Measurements from ENCODE around the gene TMCC2.
"Not testable (repeated sequence)": the region's sequence is repeated elsewhere in the genome, so short reads cannot be mapped to it uniquely, and the experiment has no call there.

Gene TMCC2

GRCh38 chr1:205261946-205262691 is 34.4 kb downstream of the TMCC2 start:
- DNase-seq, result no peak

GRCh38 chr1:205262731-205263171 is 35.0 kb downstream of the TMCC2 start:
- no peak for DNase-seq

DNA sequence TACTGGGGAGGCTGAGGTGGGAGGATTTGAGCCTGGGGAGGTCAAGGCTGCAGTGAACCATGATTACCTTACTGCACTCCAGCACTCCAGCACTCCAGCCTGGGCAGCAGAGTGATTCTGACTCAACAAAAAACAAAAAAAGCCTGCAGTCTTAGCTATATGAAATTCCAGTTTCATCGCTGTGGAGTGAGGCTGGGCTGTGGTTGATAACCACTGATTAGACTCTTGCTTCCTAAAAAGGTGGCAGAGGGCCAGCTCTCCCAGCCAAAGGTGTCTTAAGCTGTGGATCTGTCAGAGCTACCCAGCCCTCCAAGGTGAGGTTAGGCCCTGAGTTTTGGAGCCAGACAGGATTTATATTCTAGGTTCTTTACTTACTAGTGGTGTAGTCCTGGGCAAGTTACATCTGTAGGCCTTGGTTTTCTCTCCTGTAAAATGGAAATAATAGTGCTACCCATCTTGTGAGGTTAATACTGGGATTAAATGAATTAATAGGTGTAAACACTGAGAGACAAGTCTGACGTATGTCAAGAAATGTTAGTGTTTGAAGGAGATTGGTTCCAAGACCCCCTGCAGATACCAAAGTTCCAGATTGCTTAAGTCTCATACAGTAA is 35.9 kb downstream of the TMCC2 start:
- DNase-seq, result no peak

- DNase-seq, result no peak
Measured at GRCh38 chr1:205266611-205267305, 39.0 kb downstream of the TMCC2 start.

DNA sequence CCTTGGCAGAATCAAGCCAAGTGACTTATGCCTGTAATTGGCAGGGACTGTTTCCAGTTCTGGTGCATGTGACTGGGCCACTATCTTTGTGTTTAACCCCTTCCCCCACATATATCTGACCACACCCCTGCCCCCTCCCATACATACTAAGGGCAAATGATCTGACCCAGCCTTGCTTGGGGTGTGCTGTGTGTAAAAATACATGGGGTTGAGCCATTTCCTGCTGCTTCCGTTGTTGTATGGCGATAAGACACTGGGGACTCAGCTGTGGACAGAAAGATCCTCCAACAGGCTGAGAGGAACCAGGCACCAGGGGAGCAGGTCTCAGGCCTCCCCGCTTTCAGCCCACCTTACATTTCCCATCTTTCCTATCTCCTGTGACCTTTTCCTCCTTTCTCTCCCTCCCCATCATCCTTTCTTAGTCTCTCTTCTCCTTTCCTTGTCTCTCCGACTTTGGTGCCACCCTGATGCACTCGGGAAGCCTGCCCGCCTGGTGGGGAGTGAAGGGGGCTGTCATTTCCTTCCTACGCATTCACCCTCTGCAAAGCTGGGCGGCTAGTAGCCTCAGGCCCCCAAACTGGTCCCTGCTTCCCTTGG is 39.7 kb downstream of the TMCC2 start:
- no peak for DNase-seq

DNA sequence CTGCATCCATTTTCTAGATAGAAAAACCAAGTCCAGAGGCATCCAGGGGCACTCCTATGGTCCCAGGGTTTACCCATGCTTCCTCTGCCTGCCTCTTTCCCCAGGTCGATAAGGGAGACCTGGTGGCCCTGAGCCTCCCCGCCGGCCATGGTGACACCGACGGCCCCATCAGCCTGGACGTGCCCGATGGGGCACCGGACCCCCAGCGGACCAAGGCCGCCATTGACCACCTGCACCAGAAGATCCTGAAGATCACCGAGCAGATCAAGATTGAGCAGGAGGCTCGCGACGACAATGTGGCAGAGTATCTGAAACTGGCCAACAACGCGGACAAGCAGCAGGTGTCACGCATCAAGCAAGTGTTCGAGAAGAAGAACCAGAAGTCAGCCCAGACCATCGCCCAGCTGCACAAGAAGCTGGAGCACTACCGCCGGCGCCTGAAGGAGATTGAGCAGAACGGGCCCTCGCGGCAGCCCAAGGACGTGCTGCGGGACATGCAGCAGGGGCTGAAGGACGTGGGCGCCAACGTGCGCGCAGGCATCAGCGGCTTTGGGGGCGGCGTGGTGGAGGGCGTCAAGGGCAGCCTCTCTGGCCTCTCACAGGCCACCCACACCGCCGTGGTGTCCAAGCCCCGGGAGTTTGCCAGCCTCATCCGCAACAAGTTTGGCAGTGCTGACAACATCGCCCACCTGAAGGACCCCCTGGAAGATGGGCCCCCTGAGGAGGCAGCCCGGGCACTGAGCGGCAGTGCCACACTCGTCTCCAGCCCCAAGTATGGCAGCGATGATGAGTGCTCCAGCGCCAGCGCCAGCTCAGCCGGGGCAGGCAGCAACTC is 41.3 kb downstream of the TMCC2 start:
- no peak for DNase-seq

DNA sequence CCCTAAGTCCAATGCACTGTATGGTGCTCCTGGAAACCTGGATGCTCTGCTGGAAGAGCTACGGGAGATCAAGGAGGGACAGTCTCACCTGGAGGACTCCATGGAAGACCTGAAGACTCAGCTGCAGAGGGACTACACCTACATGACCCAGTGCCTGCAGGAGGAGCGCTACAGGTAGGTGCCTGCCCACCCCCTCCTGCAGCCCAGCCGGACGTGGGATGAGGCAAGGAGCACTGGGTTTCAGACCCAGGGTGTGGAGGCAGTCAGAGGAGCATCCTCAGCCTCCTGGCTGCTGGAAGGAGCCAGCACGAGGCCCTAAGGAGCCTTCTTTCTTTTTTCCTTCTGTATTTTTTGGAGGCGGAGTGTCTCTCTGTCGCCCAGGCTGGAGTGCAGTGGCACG is 42.0 kb downstream of the TMCC2 start:
- no peak for DNase-seq

DNA sequence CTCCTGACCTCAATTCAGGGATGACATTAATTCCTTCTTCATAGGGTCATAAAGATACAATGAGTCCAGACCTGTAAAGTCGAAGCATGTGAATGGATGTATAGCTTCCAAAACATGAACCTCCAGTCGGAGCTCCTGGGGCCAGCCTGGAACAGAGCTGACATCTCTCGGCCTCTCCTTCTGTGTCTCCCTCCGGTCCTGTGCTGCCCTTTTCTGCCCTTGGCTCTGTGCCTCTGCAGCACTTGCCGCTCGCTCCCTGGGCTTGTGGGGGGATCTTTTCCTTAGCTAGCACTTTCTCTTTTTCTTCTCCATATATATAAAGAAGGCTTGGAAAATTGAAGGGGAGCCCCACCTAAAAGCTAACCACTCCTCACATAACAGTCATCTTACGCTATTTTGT is 42.5 kb downstream of the TMCC2 start:
- DNase-seq, result no peak

DNA sequence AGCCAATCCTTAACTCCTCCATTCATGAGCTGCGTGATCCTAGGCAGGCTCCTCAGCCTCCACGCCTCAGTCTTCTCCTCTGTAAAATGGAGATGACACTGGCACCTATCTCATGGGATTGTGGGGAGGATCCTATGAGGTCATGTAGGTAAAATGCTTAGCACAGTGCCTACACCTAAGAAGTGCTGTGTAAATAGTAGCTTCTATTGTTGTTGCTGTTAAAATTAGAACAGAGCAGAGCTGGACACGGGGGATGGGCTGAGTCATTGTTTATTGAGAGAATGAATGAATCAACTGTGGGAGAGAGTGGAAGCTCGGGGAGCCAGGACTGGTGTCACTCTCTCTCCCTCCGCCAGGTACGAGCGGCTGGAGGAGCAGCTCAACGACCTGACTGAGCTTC is 43.0 kb downstream of the TMCC2 start:
- DNase-seq, result no peak

- DNase-seq, result no peak
Measured at GRCh38 chr1:205271277-205271676, 43.5 kb downstream of the TMCC2 start.

GRCh38 chr1:205271745-205272144 is 44.0 kb downstream of the TMCC2 start:
- DNase-seq, result no peak

DNA sequence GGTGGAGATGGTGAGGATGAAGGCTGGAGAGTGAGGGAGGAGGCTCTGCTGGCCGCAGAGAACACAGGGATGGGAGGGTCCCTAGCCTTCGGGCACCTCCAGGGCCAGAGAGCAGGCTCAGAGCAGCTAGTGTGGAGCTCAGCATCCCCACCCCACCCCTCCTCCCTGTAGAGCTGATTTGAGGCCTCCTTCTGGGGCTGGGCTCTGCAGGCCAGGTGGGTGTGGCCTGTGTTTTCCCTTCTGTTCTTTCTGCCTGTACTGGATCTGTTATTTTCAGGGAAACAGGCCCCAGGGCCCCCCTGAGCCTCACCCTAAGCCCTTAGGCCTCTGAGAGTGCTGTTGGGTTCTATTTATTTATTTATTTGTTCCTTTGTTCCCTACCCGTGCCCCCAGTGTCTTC is 44.8 kb downstream of the TMCC2 start:
- DNase-seq, result no peak

- DNase-seq, result peak; percentile 83 to 88
Measured at GRCh38 chr1:205273551-205273982, 45.8 kb downstream of the TMCC2 start.

DNA sequence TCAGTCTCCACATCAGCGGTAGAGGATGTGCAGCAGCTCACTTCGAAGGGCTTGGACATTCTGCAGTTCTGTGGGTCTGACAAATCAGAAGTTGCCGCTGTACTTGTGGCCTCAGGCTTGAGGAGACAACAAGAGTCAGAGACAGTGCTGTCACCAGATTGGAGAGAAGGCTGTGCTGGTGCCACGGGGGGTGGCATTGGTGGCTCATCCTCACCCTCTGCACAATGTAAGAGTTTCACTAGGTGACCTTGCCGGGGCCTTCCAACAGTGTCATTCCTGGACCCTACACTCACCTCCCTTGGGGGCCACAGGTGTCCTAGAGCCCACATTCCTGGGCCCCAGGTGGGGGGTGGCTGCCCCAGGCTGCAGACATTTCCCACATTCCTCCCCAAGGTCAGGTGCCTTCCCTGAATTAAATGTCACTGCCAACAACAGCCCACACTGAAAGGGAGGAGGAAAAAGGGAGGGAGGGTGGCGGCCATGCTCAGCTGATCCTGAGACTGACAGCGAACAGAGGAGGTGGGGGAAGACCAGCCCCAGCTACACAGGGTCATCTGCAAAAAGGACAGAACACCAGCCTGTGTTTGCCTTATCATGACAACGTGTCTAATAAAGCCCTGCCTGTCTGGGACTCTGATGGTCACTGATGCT is 46.4 kb downstream of the TMCC2 start:
- DNase-seq, result no peak

DNA sequence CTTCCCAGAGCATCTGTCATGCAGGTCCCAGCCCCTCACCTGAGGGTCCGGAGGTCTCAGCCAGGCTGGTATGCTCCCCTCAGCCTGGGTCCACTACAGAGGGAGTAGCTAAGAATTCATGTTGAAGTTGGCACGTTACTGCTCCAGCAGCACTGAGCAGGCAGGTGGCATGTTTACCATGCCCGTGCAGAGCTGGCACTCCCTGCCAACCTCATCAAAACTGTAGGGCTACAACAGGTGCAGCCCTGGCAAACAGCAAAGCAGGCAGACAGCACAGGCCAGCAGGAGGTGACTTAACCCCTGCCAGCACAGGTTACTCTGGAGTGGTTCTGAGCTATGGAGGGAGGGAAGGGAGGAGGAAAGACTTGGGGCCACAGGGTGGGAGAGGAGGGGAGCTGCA is 47.4 kb downstream of the TMCC2 start:
- peak; percentile 46 to 47 for DNase-seq

GRCh38 chr1:205275916-205276688 is 48.4 kb downstream of the TMCC2 start:
- no peak for DNase-seq

DNA sequence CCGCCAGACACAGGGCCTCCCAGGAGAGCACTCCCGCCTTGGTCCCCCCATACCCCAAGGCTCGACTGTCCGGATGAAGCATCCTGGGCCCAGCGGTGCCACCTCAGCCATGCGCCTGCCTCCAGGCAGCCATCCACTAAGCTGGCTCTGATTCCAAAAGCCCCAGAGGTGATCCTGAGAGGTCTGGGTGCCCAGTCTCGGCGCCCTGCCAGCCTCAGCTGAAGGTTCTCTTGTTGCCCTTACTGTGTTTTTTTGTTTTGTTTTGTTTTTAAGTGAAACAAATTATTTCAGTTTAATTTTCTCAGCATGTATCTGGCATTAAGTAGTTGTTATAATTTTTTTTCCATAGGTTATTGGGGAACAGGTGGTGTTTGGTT is 48.9 kb downstream of the TMCC2 start:
- DNase-seq, result no peak

- DNase-seq, result peak; percentile 23 to 54
Measured at GRCh38 chr1:205279986-205280385, 52.2 kb downstream of the TMCC2 start.

- DNase-seq, result not testable (repeated sequence)
Measured at GRCh38 chr1:205280666-205281395, 53.1 kb downstream of the TMCC2 start.

GRCh38 chr1:205283270-205284147 is 55.8 kb downstream of the TMCC2 start:
- no peak for DNase-seq
